Measurements from ENCODE around the gene BNC2. TPM values are rescaled to one million over a fixed set of nuclear protein-coding genes. Genes with fewer than 3 reads are reported as not detected.
A peak's percentile ranks its signal among the peaks of the same experiment; 100 is the strongest.
"Not testable (repeated sequence)": the region's sequence is repeated elsewhere in the genome, so short reads cannot be mapped to it uniquely, and the experiment has no call there.

Gene BNC2
- total and polyA plus RNA-seq, 2 donors (not counting 1 experiment from before 2014, with no cell fraction given) = 34.7 to 39.1 TPM

DNA sequence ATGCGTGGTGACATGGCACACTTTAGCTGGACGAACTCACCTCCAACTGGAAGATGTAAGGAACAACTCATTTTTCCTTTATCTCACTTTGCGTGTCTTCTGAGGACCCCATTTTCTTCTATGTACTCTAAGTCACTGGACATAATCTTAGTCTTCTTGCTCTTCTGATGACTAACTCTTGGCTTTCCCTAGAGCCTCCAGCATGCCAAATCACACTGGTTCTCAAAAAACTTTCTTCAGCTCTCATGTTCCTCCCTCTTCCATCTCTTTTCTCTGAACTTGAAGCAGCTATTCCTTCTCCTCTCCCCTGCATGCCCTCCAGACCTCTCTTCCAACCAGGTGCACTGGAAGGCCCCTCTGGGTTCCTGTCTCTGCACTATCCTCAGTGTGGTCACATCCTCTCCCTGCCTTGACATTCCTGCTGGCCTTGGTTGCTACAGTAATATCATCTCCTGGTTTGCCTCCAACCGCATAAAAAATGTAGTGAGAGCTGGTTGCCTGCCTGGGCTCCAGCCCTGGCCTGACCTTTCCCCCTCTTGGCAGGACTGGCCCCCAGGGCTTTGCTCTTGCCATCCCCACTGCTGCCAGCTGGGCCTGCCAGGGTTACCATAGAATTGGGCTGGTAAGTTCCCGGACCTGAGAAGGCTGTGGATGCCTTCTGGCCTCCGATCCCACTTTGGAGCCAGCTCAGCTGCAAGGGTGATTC is 44.8 kb upstream of the BNC2 start:
- Histone ChIP-seq H3K4me2 (ENCODE audit: extremely low read depth, insufficient read depth, low read length) (no peak overlapping the region), H3K36me3 (ENCODE audit: control insufficient read depth, insufficient read depth, low read length) (no peaks in the 10 kb centered on the region), H3K9me3 (ENCODE audit: control insufficient read depth, insufficient read depth, low read depth, low read length) (no peaks in the 10 kb centered on the region), H4K20me1 (ENCODE audit: control insufficient read depth, extremely low read depth, insufficient read depth, low read length) (no peaks in the 10 kb centered on the region), H2AFZ (ENCODE audit: low read length) (no peak overlapping the region), H3K9ac (ENCODE audit: insufficient read depth, low read length) (no peak overlapping the region), H3K27me3 (ENCODE audit: control insufficient read depth, insufficient read depth, low read length) (no peaks in the 10 kb centered on the region), H3K4me3 (replicated peaks in 1 of 4; ENCODE audit: control extremely low read depth in 1 of 4, insufficient read depth in 1 of 4, low read depth in 3 of 4, low read length in 4 of 4) (no peak overlapping the region), H3K27ac (ENCODE audit: insufficient read depth, low read length) (no peak overlapping the region), H3K79me2 (ENCODE audit: control insufficient read depth, insufficient read depth, low read length) (no peaks in the 10 kb centered on the region), H3K4me1 (ENCODE audit: control insufficient read depth, extremely low read depth, insufficient read depth, low read length) (no peaks in the 10 kb centered on the region)
- TF ChIP-seq EZH2 (IDR thresholded peaks at IDR 0.05; ENCODE audit: low read length, missing control alignments) (no peak), CTCF (conservative IDR thresholded peaks at IDR 0.05 in 1 of 2, IDR thresholded peaks at IDR 0.05 in 1 of 2; ENCODE audit: low read depth in 1 of 2, low read length in 2 of 2) (no peak)
- no peak for DNase-seq (ENCODE audit: low read depth in 2 of 2)

GRCh38 chr9:16912197-16912596 is 41.7 kb upstream of the BNC2 start:
- H2AFZ ChIP-seq (ENCODE audit: low read length) = no peak overlapping the region

GRCh38 chr9:16908206-16908605 is 37.7 kb upstream of the BNC2 start:
- not testable (repeated sequence) for H3K9ac ChIP-seq (ENCODE audit: insufficient read depth, low read length); H4K20me1 ChIP-seq (ENCODE audit: control insufficient read depth, extremely low read depth, insufficient read depth, low read length); H3K9me3 ChIP-seq (ENCODE audit: control insufficient read depth, insufficient read depth, low read depth, low read length); H3K4me3 ChIP-seq (replicated peaks in 1 of 4; ENCODE audit: control extremely low read depth in 1 of 4, insufficient read depth in 1 of 4, low read depth in 3 of 4, low read length in 4 of 4); H3K79me2 ChIP-seq (ENCODE audit: control insufficient read depth, insufficient read depth, low read length); H3K4me1 ChIP-seq (ENCODE audit: control insufficient read depth, extremely low read depth, insufficient read depth, low read length); H3K36me3 ChIP-seq (ENCODE audit: control insufficient read depth, insufficient read depth, low read length); H3K27ac ChIP-seq (ENCODE audit: insufficient read depth, low read length); H3K27me3 ChIP-seq (ENCODE audit: control insufficient read depth, insufficient read depth, low read length); H2AFZ ChIP-seq (ENCODE audit: low read length); H3K4me2 ChIP-seq (ENCODE audit: extremely low read depth, insufficient read depth, low read length); DNase-seq (ENCODE audit: low read depth in 2 of 2)

More at GRCh38 chr9:16912197-16912596, 41.7 kb upstream of the BNC2 start:
- peak in 1 of 2 donors; percentile 47 for DNase-seq (ENCODE audit: low read depth in 2 of 2)
- Histone ChIP-seq H3K79me2 (ENCODE audit: control insufficient read depth, insufficient read depth, low read length) (no peaks in the 10 kb centered on the region), H3K4me2 (ENCODE audit: extremely low read depth, insufficient read depth, low read length) (no peak overlapping the region), H4K20me1 (ENCODE audit: control insufficient read depth, extremely low read depth, insufficient read depth, low read length) (no peaks in the 10 kb centered on the region), H3K9me3 (ENCODE audit: control insufficient read depth, insufficient read depth, low read depth, low read length) (no peaks in the 10 kb centered on the region), H3K4me3 (replicated peaks in 1 of 4; ENCODE audit: control extremely low read depth in 1 of 4, insufficient read depth in 1 of 4, low read depth in 3 of 4, low read length in 4 of 4) (no peak overlapping the region), H3K27ac (ENCODE audit: insufficient read depth, low read length) (no peak overlapping the region), H3K27me3 (ENCODE audit: control insufficient read depth, insufficient read depth, low read length) (no peaks in the 10 kb centered on the region), H3K4me1 (ENCODE audit: control insufficient read depth, extremely low read depth, insufficient read depth, low read length) (no peaks in the 10 kb centered on the region), H3K36me3 (ENCODE audit: control insufficient read depth, insufficient read depth, low read length) (no peaks in the 10 kb centered on the region), H3K9ac (ENCODE audit: insufficient read depth, low read length) (no peak overlapping the region)
- TF ChIP-seq CTCF (conservative IDR thresholded peaks at IDR 0.05 in 1 of 2, IDR thresholded peaks at IDR 0.05 in 1 of 2; ENCODE audit: low read depth in 1 of 2, low read length in 2 of 2) (no peak), EZH2 (IDR thresholded peaks at IDR 0.05; ENCODE audit: low read length, missing control alignments) (no peak)

Measured in fibroblast of lung (primary cell).